Tibial nerve (tissue), 3 donors: ENCODE data around the gene MPC1.

Experiments
- POLR2A ChIP-seq, 2 donors: fragments of 450-650 bp; IDR thresholded peaks; one replicate each; pipeline ENCODE4 v1.6.1; 2017; ENCODE audit warnings: antibody characterized with exemption in 2 of 2, mild to moderate bottlenecking in 2 of 2, moderate library complexity in 2 of 2
- TF ChIP-seq, protein P1 (sequence below), 5 experiments: fragments of 200-600 bp in 3 of 5; fragments of 450-650 bp in 2 of 5; sonication (generic) in 3 of 5; IDR thresholded peaks; one replicate each; pipeline ENCODE4 v1.5.1; 2016 to 2019; ENCODE audit warnings: antibody characterized with exemption in 5 of 5, mild to moderate bottlenecking in 3 of 5, moderate library complexity in 2 of 5

- TF ChIP-seq, protein P1, sequence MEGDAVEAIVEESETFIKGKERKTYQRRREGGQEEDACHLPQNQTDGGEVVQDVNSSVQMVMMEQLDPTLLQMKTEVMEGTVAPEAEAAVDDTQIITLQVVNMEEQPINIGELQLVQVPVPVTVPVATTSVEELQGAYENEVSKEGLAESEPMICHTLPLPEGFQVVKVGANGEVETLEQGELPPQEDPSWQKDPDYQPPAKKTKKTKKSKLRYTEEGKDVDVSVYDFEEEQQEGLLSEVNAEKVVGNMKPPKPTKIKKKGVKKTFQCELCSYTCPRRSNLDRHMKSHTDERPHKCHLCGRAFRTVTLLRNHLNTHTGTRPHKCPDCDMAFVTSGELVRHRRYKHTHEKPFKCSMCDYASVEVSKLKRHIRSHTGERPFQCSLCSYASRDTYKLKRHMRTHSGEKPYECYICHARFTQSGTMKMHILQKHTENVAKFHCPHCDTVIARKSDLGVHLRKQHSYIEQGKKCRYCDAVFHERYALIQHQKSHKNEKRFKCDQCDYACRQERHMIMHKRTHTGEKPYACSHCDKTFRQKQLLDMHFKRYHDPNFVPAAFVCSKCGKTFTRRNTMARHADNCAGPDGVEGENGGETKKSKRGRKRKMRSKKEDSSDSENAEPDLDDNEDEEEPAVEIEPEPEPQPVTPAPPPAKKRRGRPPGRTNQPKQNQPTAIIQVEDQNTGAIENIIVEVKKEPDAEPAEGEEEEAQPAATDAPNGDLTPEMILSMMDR (IDR thresholded peaks at IDR 0.05) = no peak
- no peak for TF ChIP-seq POLR2A (IDR thresholded peaks at IDR 0.05)
Measured at GRCh38 chr6:166411721-166412151, 29.0 kb upstream of the MPC1 start.
